ENCODE measurements around the gene TMA7. TPM values are rescaled to one million over a fixed set of nuclear protein-coding genes. Genes with fewer than 3 reads are reported as not detected.
"Not testable (repeated sequence)": the region's sequence is repeated elsewhere in the genome, so short reads cannot be mapped to it uniquely, and the experiment has no call there.

TMA7 gene
- total RNA-seq, 4 donors from 2014 or later, result 122 to 281 (median 190) TPM

DNA sequence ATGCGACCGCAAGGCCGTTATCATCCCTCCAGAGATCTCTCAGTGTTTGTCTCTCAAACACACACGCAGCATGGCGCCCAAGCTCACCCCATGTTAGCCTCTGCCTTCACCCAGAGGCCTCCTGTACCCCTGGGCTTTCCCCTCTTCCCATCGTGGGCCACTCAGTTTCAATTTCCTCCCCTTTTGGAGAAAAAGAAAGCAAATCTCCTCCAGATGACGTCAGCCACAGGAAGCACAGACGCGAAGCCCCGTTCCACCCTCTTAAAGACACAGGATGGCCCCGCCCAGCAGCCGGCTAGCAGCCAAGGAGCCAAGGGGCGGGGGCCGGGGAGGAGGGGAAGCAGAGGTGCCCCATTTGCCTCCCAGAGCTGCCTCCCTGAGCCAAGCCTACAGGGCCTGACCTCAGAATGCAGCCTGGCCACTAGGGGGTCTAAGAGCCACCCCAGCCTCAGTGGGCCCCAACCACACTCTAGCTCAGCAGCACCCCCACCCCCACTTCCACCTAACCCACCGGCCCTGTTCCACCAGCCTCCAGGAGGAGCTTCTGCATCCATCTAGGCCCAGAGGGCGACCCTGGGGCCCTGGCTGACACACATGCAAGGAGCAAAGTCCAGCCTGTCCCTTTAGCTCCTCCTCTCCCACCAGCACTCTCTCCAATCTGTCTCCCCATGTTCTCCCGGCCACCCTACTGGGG is 33.0 kb downstream of the TMA7 start:
- TF ChIP-seq, protein P1, sequence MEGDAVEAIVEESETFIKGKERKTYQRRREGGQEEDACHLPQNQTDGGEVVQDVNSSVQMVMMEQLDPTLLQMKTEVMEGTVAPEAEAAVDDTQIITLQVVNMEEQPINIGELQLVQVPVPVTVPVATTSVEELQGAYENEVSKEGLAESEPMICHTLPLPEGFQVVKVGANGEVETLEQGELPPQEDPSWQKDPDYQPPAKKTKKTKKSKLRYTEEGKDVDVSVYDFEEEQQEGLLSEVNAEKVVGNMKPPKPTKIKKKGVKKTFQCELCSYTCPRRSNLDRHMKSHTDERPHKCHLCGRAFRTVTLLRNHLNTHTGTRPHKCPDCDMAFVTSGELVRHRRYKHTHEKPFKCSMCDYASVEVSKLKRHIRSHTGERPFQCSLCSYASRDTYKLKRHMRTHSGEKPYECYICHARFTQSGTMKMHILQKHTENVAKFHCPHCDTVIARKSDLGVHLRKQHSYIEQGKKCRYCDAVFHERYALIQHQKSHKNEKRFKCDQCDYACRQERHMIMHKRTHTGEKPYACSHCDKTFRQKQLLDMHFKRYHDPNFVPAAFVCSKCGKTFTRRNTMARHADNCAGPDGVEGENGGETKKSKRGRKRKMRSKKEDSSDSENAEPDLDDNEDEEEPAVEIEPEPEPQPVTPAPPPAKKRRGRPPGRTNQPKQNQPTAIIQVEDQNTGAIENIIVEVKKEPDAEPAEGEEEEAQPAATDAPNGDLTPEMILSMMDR (IDR thresholded peaks at IDR 0.05), result peak in 1 of 2 donors; percentile 35
- TF ChIP-seq EP300 (IDR thresholded peaks at IDR 0.05) (no peak), POLR2A (IDR thresholded peaks at IDR 0.05) (peak in 1 of 2 donors; percentile 79), POLR2AphosphoS5 (IDR thresholded peaks at IDR 0.05) (peak in 2 of 3 donors; percentile 39 to 77)
- WGBS, result 6% methylated on average over 17 of the region's 17 CpGs
- Histone ChIP-seq H3K9me3 (no peaks in the 10 kb centered on the region), H3K4me1 (peaks cover 55% of the 10 kb centered on the region), H3K4me3 (peak overlapping the region; percentile 68), H3K27me3 (no peaks in the 10 kb centered on the region), H3K36me3 (peaks cover 22% of the 10 kb centered on the region), H3K27ac (peak overlapping the region; percentile 97)
- peak; percentile 95 for DNase-seq (ENCODE audit: low spot score in 2 of 2)

GRCh38 chr3:48473617-48473952 is 33.5 kb downstream of the TMA7 start:
- H3K4me3 ChIP-seq, result no peak overlapping the region
- no peaks in the 10 kb centered on the region for H3K9me3 ChIP-seq
- H3K27ac ChIP-seq, result peak overlapping the region; percentile 97
- peaks cover 21% of the 10 kb centered on the region for H3K36me3 ChIP-seq
- H3K27me3 ChIP-seq, result no peaks in the 10 kb centered on the region
- whole genome bisulfite sequencing, result 66% methylated on average over 5 of the region's 5 CpGs
- H3K4me1 ChIP-seq, result peaks cover 49% of the 10 kb centered on the region
- no peak for TF ChIP-seq EP300 (IDR thresholded peaks at IDR 0.05)
- TF ChIP-seq POLR2A (IDR thresholded peaks at IDR 0.05), result no peak
- TF ChIP-seq, protein P1 (IDR thresholded peaks at IDR 0.05), result no peak
- TF ChIP-seq POLR2AphosphoS5 (IDR thresholded peaks at IDR 0.05), result no peak
- no peak for DNase-seq (ENCODE audit: low spot score in 2 of 2)

DNA sequence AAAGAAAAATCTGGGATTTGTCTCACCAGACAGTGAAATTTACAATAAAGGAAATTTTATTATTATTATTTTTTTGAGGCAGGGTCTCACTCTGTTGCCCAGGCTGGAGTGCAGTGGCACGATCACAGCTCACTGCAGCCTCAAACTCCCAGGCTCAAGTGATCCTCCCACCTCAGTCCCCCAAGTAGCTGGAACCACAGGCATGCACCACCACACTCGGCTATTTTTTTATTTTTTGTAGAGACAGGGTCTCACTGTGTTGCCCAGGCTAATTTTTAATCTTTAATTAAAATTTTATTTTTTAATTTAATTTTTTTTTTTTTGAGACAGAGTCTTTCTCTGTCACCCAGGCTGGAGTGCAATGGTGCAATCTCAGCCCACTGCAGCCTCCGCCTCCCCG is 34.0 kb downstream of the TMA7 start:
- peaks cover 45% of the 10 kb centered on the region for H3K4me1 ChIP-seq
- DNase-seq (ENCODE audit: low spot score in 2 of 2); H3K27ac ChIP-seq; H3K9me3 ChIP-seq; H3K27me3 ChIP-seq; H3K4me3 ChIP-seq: not testable (repeated sequence)
- WGBS, result 94% methylated on average over 4 of the region's 4 CpGs
- peaks cover 17% of the 10 kb centered on the region for H3K36me3 ChIP-seq

GRCh38 chr3:48474619-48475018 is 34.6 kb downstream of the TMA7 start:
- Histone ChIP-seq H3K27me3 (no peaks in the 10 kb centered on the region), H3K36me3 (peaks cover 11% of the 10 kb centered on the region), H3K4me1 (peaks cover 39% of the 10 kb centered on the region), H3K9me3 (no peaks in the 10 kb centered on the region), H3K27ac (no peak overlapping the region), H3K4me3 (no peak overlapping the region)
- 68% methylated on average over 4 of the region's 4 CpGs for WGBS
- no peak for TF ChIP-seq POLR2AphosphoS5 (IDR thresholded peaks at IDR 0.05)
- no peak for TF ChIP-seq POLR2A (IDR thresholded peaks at IDR 0.05)
- TF ChIP-seq, protein P1 (IDR thresholded peaks at IDR 0.05), result no peak
- no peak for TF ChIP-seq EP300 (IDR thresholded peaks at IDR 0.05)
- no peak for DNase-seq (ENCODE audit: low spot score in 2 of 2)

DNA sequence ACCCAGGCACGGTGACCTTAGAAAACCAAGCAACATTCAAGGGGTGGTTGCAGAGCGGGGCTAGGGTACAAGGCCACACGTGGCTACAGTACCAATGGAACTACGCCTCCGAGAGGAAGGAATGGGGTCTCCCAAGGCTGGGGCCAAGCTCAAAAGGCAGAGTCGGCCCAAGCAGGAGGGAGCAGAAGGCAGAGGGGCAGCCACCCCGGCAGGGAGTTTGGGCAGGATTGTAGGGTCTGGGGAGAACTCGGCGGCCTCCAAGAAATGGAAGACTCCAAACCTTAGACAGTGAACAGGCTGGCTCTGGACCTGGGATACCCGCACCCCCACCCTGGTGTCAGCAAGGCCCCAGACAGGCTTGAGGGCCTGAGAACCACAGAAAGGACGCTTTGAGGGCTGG is 35.1 kb downstream of the TMA7 start:
- TF ChIP-seq POLR2AphosphoS5 (IDR thresholded peaks at IDR 0.05), result no peak
- TF ChIP-seq, protein P1 (IDR thresholded peaks at IDR 0.05), result no peak
- no peak for TF ChIP-seq EP300 (IDR thresholded peaks at IDR 0.05)
- TF ChIP-seq POLR2A (IDR thresholded peaks at IDR 0.05), result no peak
- 82% methylated on average over 10 of the region's 11 CpGs for WGBS
- H3K27me3 ChIP-seq, result no peaks in the 10 kb centered on the region
- DNase-seq (ENCODE audit: low spot score in 2 of 2), result no peak
- H3K36me3 ChIP-seq, result peaks cover 8% of the 10 kb centered on the region
- no peaks in the 10 kb centered on the region for H3K9me3 ChIP-seq
- no peak overlapping the region for H3K27ac ChIP-seq
- H3K4me1 ChIP-seq, result peaks cover 33% of the 10 kb centered on the region
- H3K4me3 ChIP-seq, result no peak overlapping the region
